HCT116 (cell line): ENCODE measurements around the gene FAM131C.
"Not testable (repeated sequence)": the region's sequence is repeated elsewhere in the genome, so short reads cannot be mapped to it uniquely, and the experiment has no call there.

Experiments
- CTCF ChIP-seq, 3 experiments: fragments of 200-600 bp in 1 of 3; sonication (generic) in 1 of 3; IDR thresholded peaks in 2 of 3; conservative IDR thresholded peaks in 1 of 3; 2 replicates each; pipeline ENCODE4 v1.5.1; 2012 to 2017; ENCODE audit warnings: low read depth in 2 of 3, low read length in 2 of 3, antibody characterized with exemption in 1 of 3, borderline replicate concordance in 1 of 3, control low read depth in 1 of 3, mild to moderate bottlenecking in 1 of 3, mixed read lengths in 1 of 3, mixed run types in 1 of 3, moderate library complexity in 1 of 3; ENCODE audit not compliant: insufficient read depth in 1 of 3
- EZH2 ChIP-seq: fragments of 200-600 bp; sonication (generic); IDR thresholded peaks from 2 replicates; pipeline ENCODE4 v1.6.1; 2017; ENCODE audit warnings: antibody characterized with exemption, mixed run types
- EZH2phosphoT487 ChIP-seq: fragments of 200-600 bp; IDR thresholded peaks from 2 replicates; pipeline ENCODE4 v1.6.1; 2018; ENCODE audit warnings: antibody characterized with exemption, borderline replicate concordance
- FOSL1 ChIP-seq: IDR thresholded peaks from 2 replicates; pipeline ENCODE4 v1.6.1; 2012; ENCODE audit warnings: low read depth
- POLR2A ChIP-seq: IDR thresholded peaks from 2 replicates; pipeline ENCODE4 v1.7.0; 2011; ENCODE audit warnings: borderline replicate concordance; ENCODE audit not compliant: insufficient read depth, insufficient read length; ENCODE audit errors: extremely low read depth
- POLR2AphosphoS5 ChIP-seq: IDR thresholded peaks from 2 replicates; pipeline ENCODE4 v1.6.1; 2011; ENCODE audit warnings: mild to moderate bottlenecking, low read depth, low read length, moderate library complexity
- YY1 ChIP-seq: IDR thresholded peaks from 2 replicates; pipeline ENCODE4 v1.6.1; 2011; ENCODE audit warnings: low read length, low read depth, moderate library complexity, mild to moderate bottlenecking; ENCODE audit not compliant: insufficient replicate concordance; ENCODE audit errors: extremely low read depth
- ZNF274 ChIP-seq: fragments of 200-500 bp; sonication (Bioruptor generic); IDR thresholded peaks from 2 replicates; pipeline ENCODE4 v1.6.1; 2014; ENCODE audit warnings: mild to moderate bottlenecking, low read depth, low read length, inconsistent platforms

DNA sequence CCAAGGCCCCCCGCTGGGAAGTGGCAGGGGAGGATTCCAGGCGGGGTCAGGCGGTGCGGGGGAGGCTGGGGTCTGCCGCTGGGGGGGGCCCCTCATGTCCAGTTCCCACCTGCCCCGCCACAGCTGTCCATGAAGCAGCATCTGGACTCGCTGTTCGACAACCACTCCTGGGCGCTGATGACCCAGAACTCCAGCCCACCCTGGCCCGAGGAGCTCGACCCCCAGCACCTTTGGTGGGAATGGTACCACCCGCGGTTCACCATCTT lies 44.5 kb downstream of the FAM131C start:
- not testable (repeated sequence) for TF ChIP-seq YY1; ZNF274; CTCF (IDR thresholded peaks at IDR 0.05 in 2 of 3, conservative IDR thresholded peaks at IDR 0.05 in 1 of 3; ENCODE audit: borderline replicate concordance in 1 of 3, insufficient read depth in 1 of 3, low read depth in 2 of 3, low read length in 2 of 3); EZH2; POLR2A; EZH2phosphoT487; FOSL1; POLR2AphosphoS5
